Activated CD8-positive, alpha-beta T cell treated with anti-CD3 and anti-CD28 coated beads for 36 hours (primary cell): Measurements from ENCODE around the gene MROH9. TPM values are rescaled to one million over a fixed set of nuclear protein-coding genes. Genes with fewer than 3 reads are reported as not detected.

ENCODE experiments used
- ATAC-seq: fragments of 200-7000 bp; cut with Tn5 transposase; one replicate; pipeline ENCODE4 v1.10.0; 2021; ENCODE audit warnings: mild to moderate bottlenecking, moderate library complexity
- CTCF ChIA-PET: fragments of 350-600 bp; sonication (Branson Sonifier 250); formaldehyde crosslinking; loops from one replicate; lab custom pipeline; 2021; ENCODE audit warnings: antibody characterized with exemption; lab: Charles Lee
- POLR2A ChIA-PET: fragments of 350-600 bp; sonication (Branson Sonifier 250); formaldehyde crosslinking; loops from one replicate; lab custom pipeline; 2021; ENCODE audit warnings: antibody characterized with exemption; lab: Charles Lee
- DNase-seq: peaks from one replicate; pipeline ENCODE4 v3.0.0-alpha.2; 2020
- H3K27ac Mint-ChIP-seq: one replicate; pipeline ENCODE4 v1.8.0; 2021; ENCODE audit warnings: mild to moderate bottlenecking, mixed read lengths
- H3K27me3 Mint-ChIP-seq: one replicate; pipeline ENCODE4 v1.8.0; 2021; ENCODE audit warnings: mixed read lengths
- H3K36me3 Mint-ChIP-seq: one replicate; pipeline ENCODE4 v1.8.0; 2021; ENCODE audit warnings: low read depth, mixed read lengths
- H3K4me1 Mint-ChIP-seq: one replicate; pipeline ENCODE4 v1.8.0; 2021; ENCODE audit warnings: low read depth, mixed read lengths
- H3K4me3 Mint-ChIP-seq: one replicate; pipeline ENCODE4 v1.8.0; 2021; ENCODE audit warnings: mild to moderate bottlenecking, moderate library complexity, mixed read lengths
- H3K9me3 Mint-ChIP-seq: one replicate; pipeline ENCODE4 v1.8.0; 2021; ENCODE audit warnings: mixed read lengths
- intact Hi-C: fragments of 100-400 bp; cut with micrococcal nuclease; formaldehyde crosslinking; loops from one replicate; pipeline ENCODE4 v1.10.0; 2022
- total RNA-seq, 2 experiments: library from RNA; stranded (reverse); gene quantifications; one replicate each; pipeline ENCODE4 v1.2.3, GENCODE V29; 2021
- TF ChIP-seq, protein P1 (sequence below): fragments of 200-600 bp; IDR thresholded peaks from one replicate; pipeline ENCODE4 v1.8.0; 2022; ENCODE audit warnings: antibody characterized with exemption, mild to moderate bottlenecking

Gene MROH9, protein sequence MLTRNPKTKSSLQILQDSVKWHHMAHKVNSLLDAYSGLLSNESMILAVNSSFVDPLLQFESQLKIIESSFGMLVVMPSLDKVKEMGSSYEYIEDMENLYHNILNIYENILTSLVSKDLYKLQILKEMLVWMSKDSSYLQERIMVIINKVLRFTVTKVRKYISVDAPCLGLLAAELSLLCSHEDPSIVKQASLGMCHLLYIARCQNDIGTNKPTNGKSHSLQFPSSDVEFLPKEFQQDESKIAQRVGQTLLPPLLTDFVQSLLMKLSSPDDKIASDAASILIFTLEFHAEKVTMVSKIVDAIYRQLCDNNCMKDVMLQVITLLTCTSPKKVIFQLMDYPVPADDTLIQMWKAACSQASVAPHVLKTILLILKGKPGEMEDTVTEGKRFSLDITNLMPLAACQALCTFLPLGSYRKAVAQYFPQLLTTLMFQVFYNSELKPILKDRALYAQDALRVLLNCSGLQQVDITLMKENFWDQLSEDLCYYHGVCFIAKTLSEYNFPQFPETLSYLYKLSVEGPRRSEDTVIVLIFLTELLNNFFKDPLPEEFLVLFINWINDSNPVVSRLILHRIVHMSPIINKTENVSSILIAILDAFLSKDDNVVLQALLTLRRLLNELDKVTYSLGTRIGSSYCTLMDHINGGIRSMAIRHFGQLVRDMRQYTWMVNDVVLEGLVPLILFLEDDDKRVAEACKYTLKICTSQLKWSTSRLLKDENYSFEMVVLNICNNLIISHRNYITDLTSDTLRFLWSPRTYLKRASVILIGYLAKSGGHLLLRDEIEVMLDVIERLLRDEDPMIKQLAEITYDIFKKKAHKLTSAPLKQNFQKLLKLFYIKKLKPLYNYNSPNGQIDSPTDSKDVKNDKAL
- total RNA-seq, result not detected

DNA sequence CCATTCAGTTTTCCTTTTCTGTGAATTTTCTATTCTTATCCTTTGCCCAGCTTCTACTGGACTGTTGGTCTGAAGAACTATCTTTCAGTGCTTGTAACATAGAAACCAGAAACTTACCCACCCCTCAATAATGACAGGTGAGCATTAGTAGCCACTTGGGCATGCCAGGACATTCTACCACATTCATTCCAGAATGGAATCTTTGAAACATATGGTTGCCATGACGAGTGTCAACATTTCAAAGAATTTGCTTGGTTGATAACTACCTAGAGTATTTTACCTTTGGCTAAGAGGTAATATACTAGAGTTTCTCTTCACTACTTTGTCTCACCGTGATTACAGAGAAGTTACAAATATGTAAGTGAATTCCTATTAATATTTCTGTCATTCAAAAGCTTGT, at the start of gene MROH9:
Gene MROH9 (plus strand): TSS at position 304 of the 400 bp plus-strand sequence. CDS start 10,023 bp downstream, outside the sequence.
- H3K4me3 Mint-ChIP-seq, result no peak within 1 kb of the TSS
- peaks cover 10% of the 10 kb centered on the region for H3K27me3 Mint-ChIP-seq
- H3K36me3 Mint-ChIP-seq, result no peaks in the 10 kb centered on the region
- H3K4me1 Mint-ChIP-seq, result no peaks in the 10 kb centered on the region
- CTCF ChIA-PET, result no interaction called here
- intact Hi-C loops, result no loop called here
- TF ChIP-seq, protein P1, sequence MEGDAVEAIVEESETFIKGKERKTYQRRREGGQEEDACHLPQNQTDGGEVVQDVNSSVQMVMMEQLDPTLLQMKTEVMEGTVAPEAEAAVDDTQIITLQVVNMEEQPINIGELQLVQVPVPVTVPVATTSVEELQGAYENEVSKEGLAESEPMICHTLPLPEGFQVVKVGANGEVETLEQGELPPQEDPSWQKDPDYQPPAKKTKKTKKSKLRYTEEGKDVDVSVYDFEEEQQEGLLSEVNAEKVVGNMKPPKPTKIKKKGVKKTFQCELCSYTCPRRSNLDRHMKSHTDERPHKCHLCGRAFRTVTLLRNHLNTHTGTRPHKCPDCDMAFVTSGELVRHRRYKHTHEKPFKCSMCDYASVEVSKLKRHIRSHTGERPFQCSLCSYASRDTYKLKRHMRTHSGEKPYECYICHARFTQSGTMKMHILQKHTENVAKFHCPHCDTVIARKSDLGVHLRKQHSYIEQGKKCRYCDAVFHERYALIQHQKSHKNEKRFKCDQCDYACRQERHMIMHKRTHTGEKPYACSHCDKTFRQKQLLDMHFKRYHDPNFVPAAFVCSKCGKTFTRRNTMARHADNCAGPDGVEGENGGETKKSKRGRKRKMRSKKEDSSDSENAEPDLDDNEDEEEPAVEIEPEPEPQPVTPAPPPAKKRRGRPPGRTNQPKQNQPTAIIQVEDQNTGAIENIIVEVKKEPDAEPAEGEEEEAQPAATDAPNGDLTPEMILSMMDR, result no peak
- no peak for DNase-seq
- no peaks in the 10 kb centered on the region for H3K9me3 Mint-ChIP-seq
- no peak for ATAC-seq
- H3K27ac Mint-ChIP-seq, result no peak within 1 kb of the TSS
- POLR2A ChIA-PET, result no interaction called here

DNA sequence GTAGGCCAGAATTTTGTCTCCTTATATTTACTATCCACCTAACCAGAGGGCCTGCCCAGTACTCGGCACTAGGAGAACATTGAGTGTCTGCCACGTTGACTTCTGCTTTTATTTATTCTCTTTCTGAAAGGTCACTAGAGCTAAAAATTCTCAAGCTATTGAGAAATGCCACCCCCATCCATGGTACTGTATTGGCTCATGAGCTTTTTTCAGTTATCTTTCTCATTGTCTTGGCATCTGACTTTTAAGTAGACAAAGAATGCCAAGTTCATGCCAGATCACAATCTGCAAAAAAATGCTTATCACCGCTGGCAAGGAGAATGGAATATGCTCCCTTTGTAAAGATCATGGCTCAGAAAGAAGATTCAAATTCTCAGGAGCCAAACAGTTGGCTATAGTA, 49.8 kb upstream of the MROH9 start:
- POLR2A ChIA-PET, result no interaction called here
- no peak overlapping the region for H3K27ac Mint-ChIP-seq
- no peaks in the 10 kb centered on the region for H3K4me1 Mint-ChIP-seq
- ATAC-seq (no peak), DNase-seq (no peak)
- intact Hi-C loops, result no loop called here
- no peak overlapping the region for H3K4me3 Mint-ChIP-seq
- H3K27me3 Mint-ChIP-seq, result peaks cover 9% of the 10 kb centered on the region
- H3K9me3 Mint-ChIP-seq, result no peaks in the 10 kb centered on the region
- H3K36me3 Mint-ChIP-seq, result no peaks in the 10 kb centered on the region
- CTCF ChIA-PET, result no interaction called here
- TF ChIP-seq, protein P1, result no peak

DNA sequence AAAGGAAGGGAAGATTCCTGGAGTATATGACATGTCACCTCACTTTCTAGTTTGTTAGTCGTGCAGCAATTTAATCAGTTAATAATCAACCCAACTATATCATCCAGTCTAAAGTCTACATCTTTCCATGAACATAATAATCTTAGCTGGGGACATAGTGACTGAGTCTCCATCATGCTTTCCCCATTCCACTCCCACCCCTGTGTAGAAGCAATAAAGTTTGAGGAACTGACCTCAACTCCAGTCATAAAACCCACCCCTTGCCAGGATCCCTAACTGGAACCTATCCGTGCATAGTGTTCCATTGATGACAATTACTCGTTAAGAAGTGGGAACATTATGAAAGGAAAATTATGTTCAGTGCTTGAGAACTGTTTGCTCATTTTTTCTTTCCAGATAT, 48.9 kb upstream of the MROH9 start:
- ChIA-PET CTCF (no interaction called here), POLR2A (no interaction called here)
- DNase-seq (no peak), ATAC-seq (no peak)
- Mint-ChIP-seq H3K9me3 (no peaks in the 10 kb centered on the region), H3K27me3 (peaks cover 12% of the 10 kb centered on the region), H3K4me3 (no peak overlapping the region), H3K4me1 (no peaks in the 10 kb centered on the region), H3K27ac (no peak overlapping the region), H3K36me3 (no peaks in the 10 kb centered on the region)
- intact Hi-C loops, result no loop called here
- TF ChIP-seq, protein P1, result no peak

DNA sequence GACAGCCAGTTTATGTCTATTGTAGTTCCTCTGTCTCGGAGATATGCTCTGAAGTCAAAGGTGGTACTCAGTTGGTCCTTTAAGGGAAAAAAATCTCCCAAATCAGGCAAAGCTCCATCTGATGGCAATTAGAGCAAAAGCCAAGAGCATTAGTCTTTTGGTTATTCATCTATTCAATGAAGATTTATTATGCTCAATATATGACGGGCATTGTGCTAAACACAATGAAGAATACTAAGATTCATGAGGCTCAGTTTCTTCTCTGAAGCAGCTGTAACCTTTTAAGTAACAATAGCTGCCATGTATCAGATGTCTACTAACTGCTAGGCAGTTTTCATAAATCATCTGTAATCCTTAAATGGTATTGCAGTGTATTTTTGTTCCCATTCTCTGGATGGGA, 47.6 kb upstream of the MROH9 start:
- Mint-ChIP-seq H3K27me3 (peaks cover 9% of the 10 kb centered on the region), H3K4me1 (no peaks in the 10 kb centered on the region), H3K27ac (no peak overlapping the region), H3K9me3 (no peaks in the 10 kb centered on the region), H3K4me3 (no peak overlapping the region), H3K36me3 (no peaks in the 10 kb centered on the region)
- ATAC-seq (no peak), DNase-seq (no peak)
- POLR2A ChIA-PET, result no interaction called here
- TF ChIP-seq, protein P1, result no peak
- intact Hi-C loops, result no loop called here
- CTCF ChIA-PET, result no interaction called here

DNA sequence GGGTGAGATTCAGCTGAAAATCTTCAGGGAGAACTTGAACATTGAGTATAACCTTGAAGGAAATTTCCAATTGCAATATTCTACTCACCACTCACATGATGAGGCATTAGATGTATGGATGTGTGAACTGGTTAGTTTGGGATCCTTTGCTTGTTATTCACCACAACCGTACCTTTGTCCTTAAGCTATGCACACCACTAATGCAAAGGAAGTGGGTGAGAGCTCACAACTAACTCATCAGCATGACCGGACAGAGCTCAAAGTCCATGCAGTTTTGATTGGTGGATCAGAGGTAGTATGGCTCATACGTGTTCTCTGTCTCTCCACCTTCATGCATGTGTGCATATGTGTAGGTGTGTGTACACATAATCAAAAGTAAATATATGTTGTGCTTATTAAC, 43.5 kb upstream of the MROH9 start:
- peaks cover 9% of the 10 kb centered on the region for H3K27me3 Mint-ChIP-seq
- POLR2A ChIA-PET, result no interaction called here
- CTCF ChIA-PET, result no interaction called here
- TF ChIP-seq, protein P1, result no peak
- no peaks in the 10 kb centered on the region for H3K36me3 Mint-ChIP-seq
- DNase-seq (no peak), ATAC-seq (no peak)
- H3K27ac Mint-ChIP-seq, result no peak overlapping the region
- H3K4me1 Mint-ChIP-seq, result no peaks in the 10 kb centered on the region
- no peaks in the 10 kb centered on the region for H3K9me3 Mint-ChIP-seq
- no peak overlapping the region for H3K4me3 Mint-ChIP-seq
- intact Hi-C loops, result no loop called here
